Measurements from ENCODE around the gene ATP8B4.

- TF ChIP-seq CTCF (IDR thresholded peaks at IDR 0.05 in 8 of 11, conservative IDR thresholded peaks at IDR 0.05 in 3 of 11) (no peak), POLR2A (IDR thresholded peaks at IDR 0.05) (no peak)
Measured at GRCh38 chr15:50131617-50132016, 12.6 kb upstream of the ATP8B4 start.

Data from spleen (tissue), 7 donors.